MG63 (cell line): Measurements from ENCODE around the gene TEX30. TPM values are rescaled to one million over a fixed set of nuclear protein-coding genes. Genes with fewer than 3 reads are reported as not detected.

ENCODE experiments used
- DNase-seq: peaks from one replicate; pipeline ENCODE4 v3.0.0-alpha.2; 2020
- H3K27me3 ChIP-seq: fragments of 250-450 bp; sonication (Bioruptor Pico); 2 replicates; pipeline ENCODE4 v1.5.1; 2020; ENCODE audit warnings: mild to moderate bottlenecking, moderate library complexity
- H3K36me3 ChIP-seq: fragments of 250-450 bp; sonication (Bioruptor Pico); 2 replicates; pipeline ENCODE4 v1.5.1; 2020; ENCODE audit warnings: mild to moderate bottlenecking, moderate library complexity
- H3K4me3 ChIP-seq: fragments of 250-450 bp; sonication (Bioruptor Pico); 2 replicates; pipeline ENCODE4 v1.5.1; 2020; ENCODE audit warnings: mild to moderate bottlenecking, moderate library complexity
- H3K9me3 ChIP-seq: fragments of 250-450 bp; sonication (Bioruptor Pico); 2 replicates; pipeline ENCODE4 v1.5.1; 2020; ENCODE audit warnings: mild to moderate bottlenecking, moderate library complexity
- total RNA-seq: library from RNA; depleted of rRNA; stranded (reverse); fragments of >200 nt; shearing (Covaris generic); gene quantifications from 2 replicates; pipeline ENCODE4 v1.2.3, GENCODE V29; 2014; ENCODE audit warnings: low replicate concordance; rRNA removed

The TEX30 gene
- total RNA-seq, result 31.4 and 47.2 TPM in 2 replicates

DNA sequence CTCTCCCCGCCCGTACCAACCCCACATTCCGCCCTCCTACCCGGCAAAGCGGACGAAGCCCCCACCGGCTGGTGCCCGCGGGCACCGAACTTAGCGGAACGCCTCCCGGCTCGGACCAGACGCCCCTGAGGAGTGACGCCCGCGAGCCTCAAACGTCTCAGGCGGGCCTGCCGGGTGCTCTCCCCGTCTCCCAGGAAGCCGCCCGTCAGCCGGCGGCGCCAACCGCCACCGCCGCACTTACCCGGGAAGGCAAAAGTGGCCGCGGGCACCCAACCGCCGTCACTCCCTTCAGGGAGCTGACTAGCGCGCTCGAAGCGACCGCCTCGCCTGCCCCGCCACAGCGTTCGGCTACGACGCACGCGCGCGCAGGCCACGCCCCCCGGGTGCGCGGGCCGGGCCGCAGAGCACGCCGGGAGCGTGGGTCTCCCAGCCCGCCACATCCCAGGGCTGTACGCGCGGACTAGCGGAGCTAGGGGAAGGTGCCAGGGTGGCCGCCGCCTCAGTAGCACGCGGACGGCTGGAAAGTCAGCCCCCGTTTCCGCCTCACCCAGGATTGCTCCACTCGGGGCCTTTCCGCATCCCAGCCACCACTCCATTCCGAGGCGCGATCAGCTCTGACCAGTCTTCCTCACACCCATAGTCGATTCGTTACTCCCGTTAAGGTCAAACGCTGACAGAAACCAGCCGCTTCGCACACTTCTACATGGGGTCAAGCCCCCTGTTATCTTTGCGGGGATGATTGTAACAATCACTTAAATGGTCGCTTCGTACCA is at the start of gene TEX30:
TSS of gene TEX30 (minus strand) at position 346 of the 773 bp plus-strand sequence. CDS start 3,760 bp downstream, outside the sequence.
- DNase-seq, result peak; percentile 87
- Histone ChIP-seq H3K36me3 (peaks cover 10% of the 10 kb centered on the region), H3K9me3 (no peaks in the 10 kb centered on the region), H3K4me3 (peak within 1 kb of the TSS; percentile 93), H3K27me3 (no peaks in the 10 kb centered on the region)

DNA sequence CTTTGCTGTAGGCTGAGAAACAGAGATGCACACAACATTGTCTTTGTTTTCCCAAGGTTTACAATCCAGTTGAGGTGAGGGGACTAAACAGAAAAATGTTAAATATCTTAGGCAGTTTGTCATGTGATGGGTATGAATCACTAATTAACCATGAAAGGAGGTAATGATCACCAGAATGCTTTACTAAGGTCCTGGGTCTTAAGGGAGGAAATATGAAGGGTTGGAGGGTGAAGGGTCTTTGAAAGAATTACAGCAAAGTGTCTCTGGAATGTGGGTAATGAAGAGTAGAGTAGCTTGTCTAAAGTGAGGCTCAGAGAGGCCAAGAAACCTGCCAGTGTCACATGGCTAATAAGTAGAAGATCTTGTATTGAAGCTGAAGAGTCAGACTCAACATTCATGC is 44.3 kb upstream of the TEX30 start:
- no peaks in the 10 kb centered on the region for H3K27me3 ChIP-seq
- peaks cover 57% of the 10 kb centered on the region for H3K36me3 ChIP-seq
- no peak overlapping the region for H3K4me3 ChIP-seq
- no peaks in the 10 kb centered on the region for H3K9me3 ChIP-seq
- no peak for DNase-seq

DNA sequence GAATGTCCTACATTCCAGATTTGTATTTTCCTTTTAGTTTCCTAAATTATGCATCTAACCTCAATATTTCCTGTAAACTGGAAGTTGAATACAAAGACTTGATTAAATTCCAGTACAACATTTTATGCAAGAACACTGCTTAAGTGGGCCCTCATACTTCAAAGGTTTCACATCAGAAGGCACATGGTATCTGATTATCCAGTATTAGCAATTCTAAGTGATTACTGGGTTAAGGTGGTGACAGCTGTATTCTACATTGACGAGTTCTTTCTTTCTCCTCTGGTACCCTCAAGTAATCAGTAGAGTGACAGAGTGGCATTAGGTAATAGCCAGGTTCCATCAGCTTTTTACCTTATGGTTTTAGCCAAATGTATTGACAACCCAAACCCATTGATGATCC is 43.7 kb upstream of the TEX30 start:
- H3K9me3 ChIP-seq, result no peaks in the 10 kb centered on the region
- H3K27me3 ChIP-seq, result no peaks in the 10 kb centered on the region
- peaks cover 55% of the 10 kb centered on the region for H3K36me3 ChIP-seq
- no peak overlapping the region for H3K4me3 ChIP-seq
- DNase-seq, result no peak

DNA sequence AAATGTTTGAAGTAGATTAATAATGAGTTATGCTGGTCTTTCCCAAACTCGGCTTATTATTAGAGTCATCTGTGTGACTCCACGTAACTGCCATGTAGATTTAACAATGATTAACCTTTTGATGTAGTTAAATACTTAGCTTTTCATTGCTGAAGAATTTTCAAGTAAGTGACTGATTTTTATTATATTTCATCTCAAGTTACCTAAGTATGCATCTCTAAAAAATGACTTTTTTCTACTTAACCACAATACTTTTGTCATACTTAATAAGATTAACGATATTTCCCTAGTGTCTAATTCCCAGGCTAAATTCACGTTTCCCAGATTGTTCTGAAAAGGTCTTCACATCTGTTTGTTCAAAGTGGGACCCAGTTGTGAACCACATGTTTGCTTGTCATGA is 43.1 kb upstream of the TEX30 start:
- Histone ChIP-seq H3K27me3 (no peaks in the 10 kb centered on the region), H3K36me3 (peaks cover 55% of the 10 kb centered on the region), H3K4me3 (no peak overlapping the region), H3K9me3 (no peaks in the 10 kb centered on the region)
- no peak for DNase-seq

DNA sequence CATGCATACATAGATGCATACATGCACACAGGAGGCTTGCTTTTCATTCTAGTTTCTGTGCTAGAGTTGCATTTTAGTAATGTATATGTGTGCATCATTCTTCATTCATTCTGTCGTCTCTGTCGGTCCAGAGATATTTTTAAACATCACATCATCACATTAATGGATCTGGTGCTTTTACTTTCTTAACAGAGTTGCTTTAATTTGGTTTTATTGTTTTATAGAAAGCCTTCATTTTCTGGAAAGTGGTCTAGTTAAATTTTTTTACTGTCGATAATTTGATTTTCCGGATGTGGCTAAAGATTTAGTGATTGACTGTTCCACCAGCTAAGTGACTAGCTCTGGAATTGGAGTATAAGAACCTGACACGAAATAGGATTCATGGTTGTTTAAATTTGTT is 42.2 kb upstream of the TEX30 start:
- no peak overlapping the region for H3K4me3 ChIP-seq
- DNase-seq, result no peak
- peaks cover 55% of the 10 kb centered on the region for H3K36me3 ChIP-seq
- H3K27me3 ChIP-seq, result no peaks in the 10 kb centered on the region
- peaks cover 6% of the 10 kb centered on the region for H3K9me3 ChIP-seq

DNA sequence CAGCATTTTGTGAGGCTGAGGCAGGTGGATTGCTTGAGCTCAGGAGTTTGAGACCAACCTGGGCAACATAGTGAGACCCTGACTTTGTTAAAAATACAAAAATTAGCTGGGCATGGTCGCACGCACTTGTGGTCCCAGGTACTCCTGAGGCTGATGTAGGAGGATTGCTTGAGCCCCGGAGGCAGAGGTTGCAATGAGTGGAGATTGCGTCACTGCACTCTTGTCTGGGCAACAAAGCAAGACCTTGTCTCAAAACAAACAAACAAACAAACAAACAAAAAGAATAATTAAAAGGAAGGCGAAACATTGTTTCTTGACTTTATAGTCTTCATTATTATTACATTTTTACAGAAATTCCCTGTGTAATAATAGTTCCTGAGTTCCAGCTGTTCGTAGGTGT is 41.2 kb upstream of the TEX30 start:
- Histone ChIP-seq H3K9me3 (peaks cover 13% of the 10 kb centered on the region), H3K27me3 (no peaks in the 10 kb centered on the region), H3K36me3 (peaks cover 62% of the 10 kb centered on the region), H3K4me3 (no peak overlapping the region)
- DNase-seq, result no peak

DNA sequence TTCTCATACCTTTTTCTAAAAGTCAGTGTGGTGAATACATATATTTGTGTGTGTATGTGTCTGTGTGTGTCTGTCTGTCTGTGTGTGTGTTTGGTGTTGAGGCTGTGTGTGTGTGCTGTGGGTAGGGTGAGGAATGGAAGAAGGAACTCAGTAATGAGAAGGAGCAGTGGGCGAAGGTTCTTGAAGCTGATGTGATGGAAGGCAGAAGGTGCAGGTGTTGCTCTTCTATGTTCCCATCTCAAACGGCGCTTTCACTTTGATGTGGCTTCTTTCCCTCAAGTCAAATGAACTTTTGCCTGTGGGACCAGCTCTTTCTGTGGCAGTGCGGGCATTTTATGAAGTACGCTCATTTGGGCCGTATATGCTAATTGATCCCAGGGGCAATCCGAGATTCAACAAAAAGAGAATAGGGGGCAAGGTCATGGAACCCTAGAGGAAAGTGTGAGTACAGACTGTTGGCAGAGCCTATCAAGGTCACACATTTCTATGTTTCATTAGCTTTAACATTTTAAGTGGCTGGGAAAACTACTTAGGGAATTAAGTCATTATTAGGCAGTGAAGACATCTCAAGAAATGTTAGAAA is 40.5 kb upstream of the TEX30 start:
- Histone ChIP-seq H3K9me3 (peaks cover 17% of the 10 kb centered on the region), H3K27me3 (no peaks in the 10 kb centered on the region), H3K36me3 (peaks cover 62% of the 10 kb centered on the region), H3K4me3 (no peak overlapping the region)
- DNase-seq, result no peak

DNA sequence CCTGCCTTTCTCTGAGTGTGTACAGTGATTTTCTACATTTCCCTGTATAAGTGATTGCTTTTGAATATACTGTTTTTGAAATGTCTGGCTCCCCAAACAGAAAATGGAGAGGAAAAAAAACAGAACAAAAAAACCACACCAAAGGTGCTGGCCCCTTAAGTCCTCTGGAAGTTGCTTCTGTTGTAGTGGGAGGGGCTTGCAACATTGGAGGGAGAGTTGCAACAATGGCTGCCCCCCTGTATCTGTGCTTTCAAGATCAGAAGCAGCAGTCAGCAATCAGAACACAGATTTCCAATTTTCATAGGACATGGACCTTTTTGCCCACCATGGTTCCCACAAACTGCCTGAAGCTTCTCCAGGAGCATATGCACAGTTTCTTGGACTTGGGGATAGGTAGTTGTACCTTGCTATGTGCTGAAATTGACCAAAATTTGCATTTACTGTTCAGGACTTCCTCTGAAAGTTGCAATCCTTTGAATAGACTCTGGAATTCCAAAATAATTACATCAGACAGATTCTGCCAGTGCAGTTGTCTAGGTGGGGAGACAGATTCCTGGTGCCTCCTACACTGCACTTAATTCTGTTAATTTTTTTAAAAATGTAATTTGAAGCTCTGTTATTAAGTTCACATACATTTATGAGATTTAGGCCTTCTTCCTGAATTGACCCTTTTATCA is 39.2 kb upstream of the TEX30 start:
- H3K36me3 ChIP-seq, result peaks cover 64% of the 10 kb centered on the region
- DNase-seq, result no peak
- H3K27me3 ChIP-seq, result no peaks in the 10 kb centered on the region
- H3K9me3 ChIP-seq, result peaks cover 24% of the 10 kb centered on the region
- H3K4me3 ChIP-seq, result no peak overlapping the region

DNA sequence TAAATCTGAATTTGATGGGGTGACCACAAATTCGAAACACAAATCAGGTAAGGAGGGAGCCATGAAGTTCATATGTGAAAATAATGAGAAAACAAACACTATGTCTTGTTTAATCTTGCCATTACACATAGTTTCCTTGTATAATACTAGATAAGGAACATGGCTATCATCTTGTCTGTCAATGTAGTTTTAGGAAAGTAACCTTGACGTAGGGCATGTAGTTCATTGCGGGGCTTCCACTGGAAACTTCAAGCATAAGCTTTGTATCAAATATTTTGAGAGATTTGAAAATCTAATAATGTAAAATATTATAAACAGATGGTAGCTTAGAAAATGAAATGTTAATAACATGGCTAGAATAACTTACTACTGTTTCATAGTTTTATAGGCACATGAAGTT is 34.1 kb upstream of the TEX30 start:
- Histone ChIP-seq H3K36me3 (peaks cover 62% of the 10 kb centered on the region), H3K27me3 (no peaks in the 10 kb centered on the region), H3K4me3 (no peak overlapping the region), H3K9me3 (peaks cover 24% of the 10 kb centered on the region)
- DNase-seq, result no peak

DNA sequence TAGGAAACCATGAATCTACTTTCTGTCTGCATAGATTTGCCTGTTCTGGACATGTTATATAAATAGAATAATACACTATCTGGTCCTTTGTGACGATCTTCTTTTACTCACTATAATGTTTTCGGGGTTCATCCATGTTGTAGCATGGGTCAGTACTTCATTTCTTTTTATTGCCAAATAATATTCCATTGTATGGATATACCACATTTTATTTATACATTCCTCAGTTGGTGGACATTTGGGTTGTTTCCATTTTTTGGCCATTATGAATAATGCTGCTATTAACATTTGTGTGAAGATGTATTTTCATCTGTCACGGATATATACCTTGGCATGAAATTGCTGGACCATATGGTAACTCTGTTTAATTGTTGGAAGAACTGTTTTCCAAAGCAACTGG is 32.1 kb upstream of the TEX30 start:
- Histone ChIP-seq H3K36me3 (peaks cover 45% of the 10 kb centered on the region), H3K4me3 (no peak overlapping the region), H3K9me3 (peaks cover 17% of the 10 kb centered on the region), H3K27me3 (no peaks in the 10 kb centered on the region)
- no peak for DNase-seq

DNA sequence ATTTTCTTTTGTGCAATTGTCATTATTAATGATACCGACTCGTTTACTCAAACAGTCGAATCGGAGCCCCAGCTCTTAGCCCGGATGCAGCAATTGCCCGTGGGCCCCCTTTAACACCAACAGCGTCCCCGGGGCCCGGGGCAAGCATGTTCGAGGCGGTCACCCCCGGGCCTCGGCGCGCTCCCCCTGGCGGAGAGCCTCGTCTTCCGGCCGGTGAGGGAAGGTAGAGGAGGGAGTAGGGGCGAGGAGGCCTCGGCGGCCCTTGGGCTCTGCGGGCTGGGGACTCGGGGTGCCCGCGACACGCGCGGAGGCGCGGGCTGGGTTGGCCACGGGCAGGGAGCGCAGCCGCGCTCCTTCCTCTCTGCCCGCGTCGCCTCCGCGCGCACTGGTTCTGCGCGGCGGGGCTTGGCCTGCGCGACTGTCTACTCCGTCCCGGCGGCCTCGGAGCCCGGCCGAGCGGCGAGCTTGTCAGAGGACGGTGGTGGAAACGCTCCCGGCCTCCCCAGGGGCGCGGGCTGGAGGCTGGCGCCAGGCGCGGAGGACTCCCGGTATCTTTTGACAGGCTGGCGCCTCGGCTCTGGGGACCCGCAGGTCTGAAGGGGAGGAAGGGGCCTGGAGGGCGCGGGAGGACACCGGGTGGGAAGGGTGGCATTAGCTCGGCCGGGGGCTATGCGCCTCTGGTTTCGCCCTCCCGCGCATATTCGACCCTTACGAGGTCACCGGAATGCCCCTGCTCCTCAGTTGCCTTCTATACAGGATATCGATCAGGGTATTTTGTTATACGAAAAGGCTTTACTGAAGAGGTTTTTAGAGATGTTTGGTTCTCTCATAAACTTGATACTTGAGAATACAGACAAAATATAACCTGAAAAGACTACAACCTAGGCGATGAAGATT is 26.8 kb upstream of the TEX30 start:
- H3K9me3 ChIP-seq, result no peaks in the 10 kb centered on the region
- peak overlapping the region; percentile 77 for H3K4me3 ChIP-seq
- no peaks in the 10 kb centered on the region for H3K27me3 ChIP-seq
- peak; percentile 84 for DNase-seq
- H3K36me3 ChIP-seq, result peaks cover 8% of the 10 kb centered on the region

DNA sequence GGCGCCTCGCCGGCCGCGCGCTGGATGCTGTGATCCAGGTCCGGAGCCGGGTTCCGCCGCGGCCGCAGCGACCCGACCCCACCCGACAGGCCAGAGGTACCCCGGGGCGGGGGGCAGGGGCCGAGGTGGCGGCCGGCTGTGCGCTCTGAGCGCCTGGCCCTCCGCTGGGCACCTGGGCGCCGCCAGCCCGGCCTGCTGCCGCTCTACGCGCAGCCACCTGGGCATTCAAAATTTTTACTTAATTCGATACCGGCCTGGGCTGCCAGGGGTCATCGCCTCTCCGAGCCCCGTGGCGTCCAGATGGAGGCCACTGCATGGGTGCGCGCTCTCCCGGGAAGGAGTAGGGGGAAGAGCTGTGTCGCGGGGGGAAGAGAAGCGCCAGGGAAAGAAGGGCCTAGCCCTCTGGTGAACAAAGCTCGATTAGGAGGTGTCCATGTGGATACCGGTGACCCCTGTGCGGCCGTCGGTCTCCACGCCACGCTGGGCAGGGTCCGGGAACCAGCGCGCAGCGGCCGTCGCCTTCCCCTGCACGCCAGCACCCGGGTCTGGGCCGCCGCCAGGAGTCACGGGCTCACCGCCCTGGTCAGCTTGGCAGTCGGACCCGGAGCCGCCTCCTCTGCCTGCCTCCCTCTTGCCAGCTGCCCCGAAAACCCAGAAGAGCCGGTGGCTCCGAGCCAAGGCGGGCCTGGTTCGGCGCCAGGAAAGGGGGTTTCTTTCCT is 26.0 kb upstream of the TEX30 start:
- peak; percentile 54 for DNase-seq
- peak overlapping the region; percentile 77 for H3K4me3 ChIP-seq
- H3K27me3 ChIP-seq, result no peaks in the 10 kb centered on the region
- H3K36me3 ChIP-seq, result peaks cover 4% of the 10 kb centered on the region
- no peaks in the 10 kb centered on the region for H3K9me3 ChIP-seq

DNA sequence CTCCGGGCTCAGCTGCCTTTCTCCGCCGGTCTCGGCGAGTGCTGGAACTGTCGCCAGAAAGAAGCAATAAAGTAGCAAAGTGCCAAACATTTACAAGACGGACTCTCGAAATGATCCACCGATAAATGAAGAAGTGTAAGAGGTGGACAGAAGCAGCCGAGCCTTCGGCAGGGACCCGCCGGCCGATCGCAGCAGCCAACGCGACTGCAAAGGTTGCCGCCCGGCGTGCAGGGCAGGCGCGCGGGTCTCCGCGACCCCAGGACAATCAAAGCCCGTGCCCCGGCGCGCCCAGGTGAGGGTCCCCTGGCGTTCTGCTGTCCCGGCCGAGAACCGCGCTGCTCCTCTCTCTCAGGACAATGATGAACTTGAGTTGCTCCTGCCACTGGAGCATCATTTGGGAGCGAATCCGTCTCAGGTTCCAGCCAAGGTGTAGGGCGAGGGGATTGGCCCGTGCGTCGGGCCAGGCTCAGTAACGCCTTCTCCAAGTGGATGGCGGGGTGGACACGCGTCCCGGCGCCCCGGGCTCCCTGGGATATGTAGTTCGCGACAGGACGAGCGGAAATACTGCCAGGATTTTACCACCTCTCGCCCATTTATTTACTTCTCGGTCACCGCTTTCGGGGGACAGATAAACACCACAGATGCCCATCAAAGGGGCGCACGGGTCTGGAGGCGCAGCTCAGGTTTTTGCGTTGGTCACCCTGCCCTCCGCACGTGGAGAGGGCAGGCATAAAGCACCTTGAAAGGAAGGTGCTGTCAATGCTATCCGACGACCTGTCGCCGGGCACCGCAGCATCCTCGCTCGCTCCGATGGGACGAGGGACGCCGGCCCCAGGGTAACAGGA is 25.2 kb upstream of the TEX30 start, which contains the start of the genes BIVM and POGLUT2:
TSS of gene BIVM (plus strand) at position 539 of the 845 bp plus-strand sequence. CDS start 8,149 bp downstream, outside the sequence.
TSS of gene POGLUT2 (minus strand) at position 396 of the 845 bp plus-strand sequence. CDS start at position 90, 306 bp downstream.
- Histone ChIP-seq H3K9me3 (no peaks in the 10 kb centered on the region), H3K27me3 (no peaks in the 10 kb centered on the region), H3K36me3 (peaks cover 2% of the 10 kb centered on the region), H3K4me3 (peak within 1 kb of the TSS; percentile 77)
- peak; percentile 92 for DNase-seq

DNA sequence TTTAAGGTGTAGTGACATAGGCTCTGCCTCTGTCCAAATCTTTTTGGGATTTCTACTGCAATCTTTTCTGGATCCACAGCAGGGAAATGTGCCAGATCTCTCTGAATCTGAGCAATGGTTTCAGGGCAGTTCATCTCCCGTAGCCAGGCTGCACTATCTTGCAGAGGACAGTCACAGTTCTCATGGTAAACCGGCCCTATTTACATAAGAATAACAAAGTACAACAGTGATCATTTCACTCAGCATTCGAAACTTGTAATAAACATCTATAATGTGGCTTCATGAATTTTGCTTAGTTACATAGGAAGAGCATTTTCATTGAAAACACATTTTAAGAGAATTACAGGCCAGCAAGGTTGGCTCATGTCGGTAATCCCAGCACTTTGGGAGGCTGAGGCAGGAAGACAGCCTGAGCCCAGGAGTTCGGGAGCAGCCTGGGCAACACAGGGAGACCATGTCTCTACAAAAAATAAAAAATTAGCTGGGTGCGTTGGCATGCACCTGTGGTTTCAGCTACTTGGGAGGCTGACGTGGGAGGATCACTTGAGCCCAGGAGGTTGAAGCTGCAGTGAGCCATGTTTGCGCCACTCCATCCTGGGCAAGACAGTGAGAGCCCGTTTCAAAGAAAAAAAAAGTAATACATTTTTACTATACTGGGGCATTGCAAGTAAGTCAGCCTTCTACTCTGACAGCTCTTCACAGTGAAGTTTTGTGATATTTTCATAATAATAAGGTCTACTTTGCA is 20.2 kb upstream of the TEX30 start:
- Histone ChIP-seq H3K27me3 (no peaks in the 10 kb centered on the region), H3K36me3 (peaks cover 3% of the 10 kb centered on the region; the same call in 1 of the 2 replicates), H3K4me3 (no peak overlapping the region), H3K9me3 (no peaks in the 10 kb centered on the region)
- DNase-seq, result no peak
